OCI-LY7 (cell line): Measurements from ENCODE around the gene POM121L2.

Source experiments
- EZH2phosphoT487 ChIP-seq: fragments of 200-600 bp; sonication (generic); IDR thresholded peaks from 2 replicates; pipeline ENCODE4 v1.6.1; 2018; ENCODE audit warnings: low read depth, borderline replicate concordance, mild to moderate bottlenecking, mixed run types, antibody characterized with exemption, low read length, moderate library complexity, mixed read lengths
- TF ChIP-seq, protein P1 (sequence below): fragments of 200-600 bp; sonication (generic); conservative IDR thresholded peaks from 2 replicates; pipeline ENCODE4 v1.5.1; 2014; ENCODE audit warnings: mild to moderate bottlenecking, antibody characterized with exemption, low read length, moderate library complexity, mixed read lengths

DNA sequence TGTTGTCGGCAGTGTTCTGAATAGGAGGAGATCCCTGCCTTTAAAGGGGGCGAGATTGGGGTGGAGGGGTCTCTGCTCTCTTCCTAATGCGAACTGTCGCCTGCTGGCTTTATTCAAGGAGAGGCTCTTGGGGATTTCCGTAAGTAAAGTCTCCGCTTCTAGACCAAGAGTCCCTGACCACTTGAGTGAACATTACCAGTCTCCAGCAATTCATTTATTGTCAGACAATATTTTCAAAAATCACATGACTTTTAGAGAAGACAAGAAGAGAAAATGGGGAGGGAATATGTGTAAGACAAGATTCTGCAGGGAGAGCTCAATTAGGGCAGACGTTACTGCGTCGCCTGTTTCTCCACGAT lies 21.2 kb downstream of the POM121L2 start:
- TF ChIP-seq, protein P1, sequence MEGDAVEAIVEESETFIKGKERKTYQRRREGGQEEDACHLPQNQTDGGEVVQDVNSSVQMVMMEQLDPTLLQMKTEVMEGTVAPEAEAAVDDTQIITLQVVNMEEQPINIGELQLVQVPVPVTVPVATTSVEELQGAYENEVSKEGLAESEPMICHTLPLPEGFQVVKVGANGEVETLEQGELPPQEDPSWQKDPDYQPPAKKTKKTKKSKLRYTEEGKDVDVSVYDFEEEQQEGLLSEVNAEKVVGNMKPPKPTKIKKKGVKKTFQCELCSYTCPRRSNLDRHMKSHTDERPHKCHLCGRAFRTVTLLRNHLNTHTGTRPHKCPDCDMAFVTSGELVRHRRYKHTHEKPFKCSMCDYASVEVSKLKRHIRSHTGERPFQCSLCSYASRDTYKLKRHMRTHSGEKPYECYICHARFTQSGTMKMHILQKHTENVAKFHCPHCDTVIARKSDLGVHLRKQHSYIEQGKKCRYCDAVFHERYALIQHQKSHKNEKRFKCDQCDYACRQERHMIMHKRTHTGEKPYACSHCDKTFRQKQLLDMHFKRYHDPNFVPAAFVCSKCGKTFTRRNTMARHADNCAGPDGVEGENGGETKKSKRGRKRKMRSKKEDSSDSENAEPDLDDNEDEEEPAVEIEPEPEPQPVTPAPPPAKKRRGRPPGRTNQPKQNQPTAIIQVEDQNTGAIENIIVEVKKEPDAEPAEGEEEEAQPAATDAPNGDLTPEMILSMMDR = no peak
- no peak for TF ChIP-seq EZH2phosphoT487
